ENCODE data around the gene PFDN1. TPM values are rescaled to one million over a fixed set of nuclear protein-coding genes. Genes with fewer than 3 reads are reported as not detected.

The PFDN1 gene
- total RNA-seq, 2 experiments from 2014 or later: 49.1 to 50.6 TPM

GRCh38 chr5:140242890-140243585 is 59.9 kb downstream of the PFDN1 start:
- ChIA-PET CTCF (interaction anchor here (0.7 to 26.2 kb wide), 15 partner anchors 11 to 477 kb away, joined by 3 to 874 read pairs (median 8); partner anchors contain the start of genes HBEGF, PFDN1 and SLC4A9), POLR2A (interaction anchor here (0.9 kb wide), 1 partner anchor 103 kb away, joined by 3 read pairs; the partner anchor contains the start of gene HBEGF)
- intact Hi-C loops (cut with micrococcal nuclease): no loop called here

GRCh38 chr5:140242099-140242498 is 60.8 kb downstream of the PFDN1 start:
- Mint-ChIP-seq H3K4me1 (ENCODE audit: low read depth) (peaks cover 8% of the 10 kb centered on the region), H3K4me3 (no peak overlapping the region), H3K9me3 (no peaks in the 10 kb centered on the region), H3K27me3 (no peaks in the 10 kb centered on the region), H3K27ac (no peak overlapping the region), H3K36me3 (ENCODE audit: low read depth) (peaks cover 6% of the 10 kb centered on the region)
- TF ChIP-seq CTCF (IDR thresholded peaks at IDR 0.05): no peak
- ChIA-PET POLR2A (no interaction called here), CTCF (interaction anchor here (0.8 to 26.2 kb wide), 8 partner anchors 14 to 169 kb away, joined by 3 to 874 read pairs (median 6); partner anchors contain the start of genes HBEGF, PFDN1 and SLC4A9)
- DNase-seq (no peak), ATAC-seq (no peak)
- intact Hi-C loops (cut with micrococcal nuclease): no loop called here

More at GRCh38 chr5:140242890-140243585, 59.9 kb downstream of the PFDN1 start:
- Mint-ChIP-seq H3K27me3 (no peaks in the 10 kb centered on the region), H3K36me3 (ENCODE audit: low read depth) (peaks cover 6% of the 10 kb centered on the region), H3K4me3 (no peak overlapping the region), H3K27ac (no peak overlapping the region), H3K4me1 (ENCODE audit: low read depth) (peaks cover 8% of the 10 kb centered on the region), H3K9me3 (no peaks in the 10 kb centered on the region)
- no peak for TF ChIP-seq CTCF (IDR thresholded peaks at IDR 0.05)
- ATAC-seq: no peak
- DNase-seq: no peak

- Mint-ChIP-seq H3K36me3 (ENCODE audit: low read depth) (peaks cover 6% of the 10 kb centered on the region), H3K9me3 (no peaks in the 10 kb centered on the region), H3K27ac (no peak overlapping the region), H3K4me1 (ENCODE audit: low read depth) (peaks cover 8% of the 10 kb centered on the region), H3K27me3 (no peaks in the 10 kb centered on the region), H3K4me3 (no peak overlapping the region)
- no peak for TF ChIP-seq CTCF (IDR thresholded peaks at IDR 0.05)
- ATAC-seq (no peak), DNase-seq (no peak)
- intact Hi-C loops (cut with micrococcal nuclease): loop anchor here (1.0 kb wide), 1 partner anchor 111 kb away; no protein-coding TSS in a partner anchor
- POLR2A ChIA-PET: no interaction called here
- CTCF ChIA-PET: interaction anchor here (1.1 to 26.2 kb wide), 12 partner anchors 9 to 347 kb away, joined by 3 to 874 read pairs (median 4); partner anchors contain the start of genes HBEGF, PFDN1 and SLC4A9
Measured at GRCh38 chr5:140240987-140241706, 61.8 kb downstream of the PFDN1 start.

GRCh38 chr5:140239939-140240700 is 62.8 kb downstream of the PFDN1 start:
- ATAC-seq: peak; percentile 86
- Mint-ChIP-seq H3K36me3 (ENCODE audit: low read depth) (peaks cover 1% of the 10 kb centered on the region), H3K4me1 (ENCODE audit: low read depth) (peaks cover 4% of the 10 kb centered on the region), H3K4me3 (no peak overlapping the region), H3K27me3 (no peaks in the 10 kb centered on the region), H3K27ac (peak overlapping the region; percentile 5), H3K9me3 (no peaks in the 10 kb centered on the region)
- intact Hi-C loops (cut with micrococcal nuclease): no loop called here
- peak; percentile 71 for TF ChIP-seq CTCF (IDR thresholded peaks at IDR 0.05)
- DNase-seq: peak; percentile 83
- POLR2A ChIA-PET: interaction anchor here (0.9 to 1.3 kb wide), 2 partner anchors 112 to 116 kb away, joined by 3 read pairs; no protein-coding TSS in a partner anchor
- CTCF ChIA-PET: interaction anchor here (0.9 to 26.2 kb wide), 34 partner anchors 7 to 482 kb away, joined by 3 to 874 read pairs (median 4); partner anchors contain the start of genes CYSTM1, HARS1, HARS2 and HBEGF

Measured in activated CD8-positive, alpha-beta T cell treated with anti-CD3 and anti-CD28 coated beads for 36 hours (primary cell).